ENCODE results near the gene EMP3. TPM values are rescaled to one million over a fixed set of nuclear protein-coding genes. Genes with fewer than 3 reads are reported as not detected.

The EMP3 gene
- total RNA-seq, 1 donor from 2014 or later, result 1.2 TPM

DNA sequence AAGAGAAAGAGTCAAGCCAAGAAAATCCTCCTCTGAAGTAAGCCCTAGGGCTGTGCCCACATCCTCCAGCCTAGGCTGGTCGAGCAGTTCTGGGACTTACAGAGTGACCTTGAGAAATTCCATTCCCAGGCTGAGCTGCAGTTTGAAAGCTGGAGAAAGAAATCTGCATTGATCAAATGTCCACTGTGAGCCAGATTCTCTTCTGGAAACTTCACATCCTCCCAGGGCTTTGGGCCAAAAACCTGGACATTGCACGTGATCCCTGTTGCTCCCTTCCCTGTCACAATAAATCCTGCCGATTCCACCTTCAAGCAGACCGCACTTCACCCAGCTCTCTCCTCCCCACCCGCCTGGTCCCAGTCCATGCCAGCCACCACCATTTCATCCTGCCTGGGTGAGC, 22.7 kb downstream of the EMP3 start:
- H3K9me3 ChIP-seq (ENCODE audit: low read depth), result no peaks in the 10 kb centered on the region
- H3K27ac Mint-ChIP-seq, result no peak overlapping the region
- no peaks in the 10 kb centered on the region for H3K27me3 ChIP-seq
- peaks cover 19% of the 10 kb centered on the region for H3K27me3 Mint-ChIP-seq (ENCODE audit: insufficient read depth, low read depth)
- H3K4me3 Mint-ChIP-seq, result no peak overlapping the region
- H3K9ac ChIP-seq, result no peak overlapping the region
- H3K4me2 ChIP-seq, result no peak overlapping the region
- H2AFZ ChIP-seq (replicated peaks), result no peak overlapping the region
- H3K4me1 Mint-ChIP-seq, result peaks cover 11% of the 10 kb centered on the region
- no peaks in the 10 kb centered on the region for H3K36me3 ChIP-seq
- no peaks in the 10 kb centered on the region for H3K9me3 Mint-ChIP-seq
- no peak overlapping the region for H3K4me3 ChIP-seq
- H3K4me1 ChIP-seq, result no peaks in the 10 kb centered on the region
- TF ChIP-seq EZH2phosphoT487 (IDR thresholded peaks at IDR 0.05) (no peak), EZH2 (IDR thresholded peaks at IDR 0.05) (no peak)
- TF ChIP-seq, protein P1, sequence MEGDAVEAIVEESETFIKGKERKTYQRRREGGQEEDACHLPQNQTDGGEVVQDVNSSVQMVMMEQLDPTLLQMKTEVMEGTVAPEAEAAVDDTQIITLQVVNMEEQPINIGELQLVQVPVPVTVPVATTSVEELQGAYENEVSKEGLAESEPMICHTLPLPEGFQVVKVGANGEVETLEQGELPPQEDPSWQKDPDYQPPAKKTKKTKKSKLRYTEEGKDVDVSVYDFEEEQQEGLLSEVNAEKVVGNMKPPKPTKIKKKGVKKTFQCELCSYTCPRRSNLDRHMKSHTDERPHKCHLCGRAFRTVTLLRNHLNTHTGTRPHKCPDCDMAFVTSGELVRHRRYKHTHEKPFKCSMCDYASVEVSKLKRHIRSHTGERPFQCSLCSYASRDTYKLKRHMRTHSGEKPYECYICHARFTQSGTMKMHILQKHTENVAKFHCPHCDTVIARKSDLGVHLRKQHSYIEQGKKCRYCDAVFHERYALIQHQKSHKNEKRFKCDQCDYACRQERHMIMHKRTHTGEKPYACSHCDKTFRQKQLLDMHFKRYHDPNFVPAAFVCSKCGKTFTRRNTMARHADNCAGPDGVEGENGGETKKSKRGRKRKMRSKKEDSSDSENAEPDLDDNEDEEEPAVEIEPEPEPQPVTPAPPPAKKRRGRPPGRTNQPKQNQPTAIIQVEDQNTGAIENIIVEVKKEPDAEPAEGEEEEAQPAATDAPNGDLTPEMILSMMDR (IDR thresholded peaks at IDR 0.05), result no peak
- no peaks in the 10 kb centered on the region for H4K20me1 ChIP-seq (ENCODE audit: low read depth)
- H3K36me3 Mint-ChIP-seq, result no peaks in the 10 kb centered on the region
- no peak overlapping the region for H3K27ac ChIP-seq
- H3K79me2 ChIP-seq (ENCODE audit: low read depth), result no peaks in the 10 kb centered on the region
- no peaks in the 10 kb centered on the region for H3F3A ChIP-seq (ENCODE audit: low read depth)
- DNase-seq (ENCODE audit: low spot score), result no peak

DNA sequence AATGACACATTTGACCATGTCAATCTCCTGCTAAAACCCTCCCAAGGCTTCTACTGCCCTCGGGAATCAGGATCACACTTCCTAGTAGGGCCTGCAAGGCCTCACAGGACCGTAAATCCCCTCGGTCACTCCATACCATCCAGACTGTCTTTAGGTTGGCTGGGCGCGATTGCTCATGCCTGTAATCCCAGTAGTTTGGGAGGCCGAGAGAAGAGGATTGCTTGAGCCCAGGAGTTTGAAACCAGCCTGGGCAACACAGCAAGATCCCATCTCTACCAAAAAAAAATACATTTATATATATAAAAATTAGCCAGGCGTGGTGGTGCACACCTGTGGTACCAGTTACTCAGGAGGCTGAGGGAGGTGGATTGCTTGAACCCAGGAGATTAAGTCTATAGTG, 23.4 kb downstream of the EMP3 start:
- no peak overlapping the region for H3K27ac Mint-ChIP-seq
- H3K27ac ChIP-seq, result no peak overlapping the region
- TF ChIP-seq EZH2phosphoT487 (IDR thresholded peaks at IDR 0.05) (no peak), EZH2 (IDR thresholded peaks at IDR 0.05) (no peak)
- TF ChIP-seq, protein P1 (IDR thresholded peaks at IDR 0.05), result no peak
- no peaks in the 10 kb centered on the region for H3F3A ChIP-seq (ENCODE audit: low read depth)
- no peak overlapping the region for H3K4me3 Mint-ChIP-seq
- H3K79me2 ChIP-seq (ENCODE audit: low read depth), result no peaks in the 10 kb centered on the region
- H3K9ac ChIP-seq, result no peak overlapping the region
- peaks cover 21% of the 10 kb centered on the region for H3K27me3 Mint-ChIP-seq (ENCODE audit: insufficient read depth, low read depth)
- no peaks in the 10 kb centered on the region for H3K9me3 Mint-ChIP-seq
- H3K4me3 ChIP-seq, result no peak overlapping the region
- H3K4me1 Mint-ChIP-seq, result peaks cover 15% of the 10 kb centered on the region
- H3K9me3 ChIP-seq (ENCODE audit: low read depth), result no peaks in the 10 kb centered on the region
- no peaks in the 10 kb centered on the region for H4K20me1 ChIP-seq (ENCODE audit: low read depth)
- H3K4me2 ChIP-seq, result no peak overlapping the region
- H2AFZ ChIP-seq (replicated peaks), result no peak overlapping the region
- H3K27me3 ChIP-seq, result no peaks in the 10 kb centered on the region
- no peak for DNase-seq (ENCODE audit: low spot score)
- no peaks in the 10 kb centered on the region for H3K36me3 ChIP-seq
- no peaks in the 10 kb centered on the region for H3K36me3 Mint-ChIP-seq
- H3K4me1 ChIP-seq, result no peaks in the 10 kb centered on the region

- H3K9me3 Mint-ChIP-seq, result no peaks in the 10 kb centered on the region
- Histone ChIP-seq H3K9ac (no peak overlapping the region), H3K4me1 (peaks cover 2% of the 10 kb centered on the region), H3K27ac (no peak overlapping the region), H3K36me3 (no peaks in the 10 kb centered on the region), H2AFZ (replicated peaks) (no peak overlapping the region), H3K4me2 (no peak overlapping the region), H3K79me2 (ENCODE audit: low read depth) (no peaks in the 10 kb centered on the region), H3K27me3 (no peaks in the 10 kb centered on the region), H3K9me3 (ENCODE audit: low read depth) (no peaks in the 10 kb centered on the region), H3K4me3 (no peak overlapping the region), H3F3A (ENCODE audit: low read depth) (no peaks in the 10 kb centered on the region), H4K20me1 (ENCODE audit: low read depth) (no peaks in the 10 kb centered on the region)
- TF ChIP-seq EZH2phosphoT487 (IDR thresholded peaks at IDR 0.05), result no peak
- no peak for TF ChIP-seq EZH2 (IDR thresholded peaks at IDR 0.05)
- TF ChIP-seq, protein P1 (IDR thresholded peaks at IDR 0.05), result no peak
- peaks cover 19% of the 10 kb centered on the region for H3K27me3 Mint-ChIP-seq (ENCODE audit: insufficient read depth, low read depth)
- H3K4me3 Mint-ChIP-seq, result peak overlapping the region; percentile 48
- no peak overlapping the region for H3K27ac Mint-ChIP-seq
- no peak for DNase-seq (ENCODE audit: low spot score)
- H3K4me1 Mint-ChIP-seq, result peaks cover 32% of the 10 kb centered on the region
- no peaks in the 10 kb centered on the region for H3K36me3 Mint-ChIP-seq
Measured at GRCh38 chr19:48350856-48351255, 25.5 kb downstream of the EMP3 start.
